ENCODE measurements around the gene TMEM182.

The TMEM182 gene

GRCh38 chr2:102801858-102802699 lies 40.2 kb downstream of the TMEM182 start:
- no peak for DNase-seq (ENCODE audit: low spot score)

- DNase-seq (ENCODE audit: low spot score) = no peak
These were observed 41.4 kb downstream of the TMEM182 start for GRCh38 chr2:102803041-102803896.

- no peak for DNase-seq (ENCODE audit: low spot score)
These were observed 42.0 kb downstream of the TMEM182 start for GRCh38 chr2:102803897-102804217.

DNA sequence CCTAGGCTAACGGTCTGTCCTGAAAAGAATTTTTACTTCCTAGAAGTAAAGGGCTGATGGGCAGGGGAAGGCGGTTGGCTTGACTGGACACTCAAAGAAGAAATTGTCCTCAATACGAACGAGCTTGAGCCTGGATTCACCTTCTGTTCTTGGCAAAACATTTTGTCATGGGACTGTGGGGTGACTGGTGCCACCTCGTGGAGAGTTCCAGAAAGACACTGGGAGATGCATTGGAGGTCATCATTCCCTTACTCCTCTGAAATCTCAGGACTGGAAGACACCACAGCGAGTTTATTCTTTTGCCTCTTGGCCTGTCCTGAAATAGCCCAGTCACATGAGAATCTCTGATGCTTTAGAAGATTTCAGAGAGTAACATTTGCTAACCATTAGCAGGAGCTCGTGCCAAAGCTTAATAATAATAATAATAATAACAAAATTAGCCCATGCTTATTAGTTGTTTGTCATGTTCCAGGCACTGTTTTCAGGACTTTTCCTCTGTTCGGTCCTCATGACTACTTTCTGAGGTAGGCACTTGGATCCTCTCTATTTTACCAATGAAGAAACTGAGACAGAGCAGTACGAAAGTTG lies 44.5 kb downstream of the TMEM182 start:
- peak; percentile 65 for DNase-seq (ENCODE audit: low spot score)

GRCh38 chr2:102809291-102810189 lies 47.7 kb downstream of the TMEM182 start:
- DNase-seq (ENCODE audit: low spot score) = peak; percentile 43

DNA sequence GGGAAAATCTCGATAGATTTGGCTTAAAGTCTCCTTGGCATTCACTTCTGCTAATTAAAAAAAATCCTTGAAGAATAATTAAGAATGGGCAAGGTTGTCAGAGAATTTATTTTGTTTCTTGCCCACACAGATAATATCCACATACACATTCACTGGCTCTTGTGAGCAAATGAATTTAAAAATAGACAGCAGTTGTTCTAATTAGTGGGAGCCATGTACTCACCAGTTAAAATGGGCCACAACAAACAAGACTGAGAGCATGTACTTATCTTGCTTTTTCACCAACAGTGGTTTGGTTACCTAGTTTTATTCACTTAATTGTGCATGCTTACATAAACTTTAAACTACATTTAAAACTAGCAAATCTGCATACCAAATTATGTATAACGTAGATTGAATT lies 53.5 kb downstream of the TMEM182 start:
- no peak for DNase-seq (ENCODE audit: low spot score)

DNA sequence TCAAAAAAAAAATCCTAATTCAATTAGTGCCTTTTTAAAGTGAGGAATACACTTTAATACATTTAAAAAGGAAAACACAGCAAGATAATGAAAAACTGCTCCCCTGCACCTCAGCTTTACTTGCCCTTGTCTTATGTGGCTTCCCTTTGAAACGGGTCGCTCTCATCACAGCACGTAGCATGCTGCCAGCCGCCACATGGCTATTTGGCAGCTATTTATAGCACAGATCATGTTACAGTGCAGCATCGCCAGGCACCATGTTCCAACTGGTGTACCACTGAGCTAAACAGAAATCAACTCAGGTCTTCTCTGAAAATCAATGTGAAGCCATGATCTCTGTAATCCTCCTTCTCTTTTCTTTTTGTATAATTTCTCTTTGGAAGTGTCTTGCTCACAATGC lies 65.1 kb downstream of the TMEM182 start:
- DNase-seq (ENCODE audit: low spot score) = no peak

DNA sequence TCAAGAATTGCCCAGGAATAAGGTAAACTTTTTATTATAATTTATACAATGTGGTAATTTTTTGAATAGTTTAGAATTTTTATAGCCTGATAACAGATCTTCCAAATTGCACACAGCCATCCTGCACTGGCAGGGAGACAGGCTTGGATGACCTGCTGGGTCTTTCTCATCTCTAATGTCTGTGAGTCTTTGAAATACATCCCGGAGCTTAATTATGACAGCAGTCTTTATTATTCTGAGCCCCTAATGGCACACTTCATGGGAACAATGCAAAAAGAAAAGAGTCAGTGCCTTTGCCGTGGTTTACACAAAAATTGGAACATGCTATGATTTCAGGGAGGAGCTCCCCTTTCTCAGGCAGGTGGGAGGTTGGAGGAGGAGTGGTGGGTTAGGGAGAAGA lies 71.0 kb downstream of the TMEM182 start:
- DNase-seq (ENCODE audit: low spot score) = no peak

- DNase-seq (ENCODE audit: low spot score) = no peak
These were observed 72.9 kb downstream of the TMEM182 start for GRCh38 chr2:102834523-102835273.

DNA sequence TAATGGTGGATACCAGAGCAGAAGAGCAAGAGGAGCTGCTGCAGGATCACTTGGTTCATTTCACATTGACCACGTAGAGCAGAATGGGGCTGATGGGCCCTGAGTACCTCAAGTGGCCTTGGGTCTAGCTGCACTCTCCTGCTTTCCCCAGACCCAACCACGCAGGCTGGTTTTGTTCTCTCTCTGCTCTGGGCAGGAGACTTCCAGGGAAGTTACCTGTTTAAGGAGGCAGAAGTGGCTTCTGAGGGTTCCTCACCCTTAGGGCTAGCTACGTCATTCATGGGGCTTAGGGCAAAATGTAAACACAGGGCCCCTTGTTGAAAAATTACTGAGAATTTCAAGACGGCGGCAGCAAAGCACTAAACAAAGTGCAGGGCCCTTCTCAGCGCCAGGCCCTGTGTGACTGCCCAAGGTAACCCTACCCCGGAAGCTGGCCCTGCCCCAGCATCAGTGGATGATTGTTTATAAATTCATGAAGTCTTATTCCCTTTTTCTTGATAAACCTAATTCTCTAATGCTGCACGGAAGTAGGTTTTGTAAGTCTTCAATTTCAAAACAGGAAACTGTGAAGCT lies 75.9 kb downstream of the TMEM182 start:
- DNase-seq (ENCODE audit: low spot score) = no peak

- peak; percentile 49 for DNase-seq (ENCODE audit: low spot score)
These were observed 78.0 kb downstream of the TMEM182 start for GRCh38 chr2:102839668-102840388.

DNA sequence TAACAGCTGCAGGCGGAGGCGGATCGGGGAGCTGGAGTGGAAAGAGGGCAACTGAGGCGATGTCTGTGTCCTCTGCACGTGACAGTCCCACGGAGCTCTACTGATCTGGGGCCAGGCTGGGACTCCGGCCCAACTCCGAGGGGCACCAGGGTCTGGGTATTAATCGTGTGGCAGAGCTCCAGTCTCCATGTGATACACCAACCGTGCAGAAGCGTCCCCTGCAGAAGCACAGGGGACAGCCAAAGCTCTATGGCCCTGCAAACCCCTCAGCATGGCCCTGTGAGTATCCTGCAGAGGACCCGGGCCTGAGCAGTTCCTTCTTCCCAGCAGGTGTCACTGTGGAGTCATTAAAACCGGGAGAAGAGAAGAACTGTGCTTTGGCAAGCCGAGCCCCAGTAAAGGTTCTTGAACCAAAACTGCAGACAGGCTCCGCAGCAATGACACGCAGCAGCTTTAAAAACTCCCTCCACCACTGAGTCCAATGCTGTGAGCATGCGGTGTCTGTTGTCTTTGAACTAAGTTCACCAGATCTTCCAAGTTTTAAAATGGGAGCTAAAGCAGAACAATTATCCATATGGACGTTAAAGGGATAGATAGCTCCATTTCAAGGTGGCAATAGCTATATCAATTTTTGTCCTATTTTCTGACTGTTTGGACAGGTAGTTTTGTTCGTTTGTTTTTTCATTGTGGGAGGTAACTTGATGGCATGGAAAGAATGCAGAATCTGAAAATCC lies 79.4 kb downstream of the TMEM182 start:
- DNase-seq (ENCODE audit: low spot score) = peak; percentile 8

DNA sequence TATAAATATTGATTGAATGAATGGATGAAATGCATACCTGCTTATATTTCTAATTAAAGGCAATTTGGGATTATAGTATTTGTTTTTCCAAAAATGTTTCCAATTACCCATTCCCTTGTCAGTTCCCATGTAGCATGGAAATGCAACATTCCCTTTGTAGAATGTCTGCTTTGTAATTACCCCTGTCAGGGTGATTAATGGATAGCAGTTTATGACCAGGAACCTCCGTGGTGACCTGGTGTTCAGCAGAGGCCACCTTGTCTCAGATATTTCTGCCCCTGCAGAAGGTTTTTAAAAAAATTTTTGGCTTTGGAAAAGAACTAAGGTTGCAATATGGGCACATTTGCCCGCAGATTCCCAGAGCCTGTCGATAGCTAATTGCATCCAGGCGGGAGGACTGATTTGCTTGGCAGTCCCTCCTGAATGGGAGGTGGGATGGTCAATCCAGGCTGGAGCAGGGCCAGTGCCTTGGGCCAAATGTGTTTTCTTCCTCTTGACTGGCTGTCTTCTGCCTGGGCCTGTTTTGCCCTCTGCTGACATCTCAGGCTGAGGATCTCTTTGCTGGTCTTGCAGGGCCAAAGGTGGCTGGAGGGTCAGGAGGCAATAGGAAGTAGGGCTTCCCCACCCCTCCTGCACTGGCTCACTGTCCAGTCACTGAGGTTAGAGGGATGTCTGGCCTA lies 82.1 kb downstream of the TMEM182 start:
- no peak for DNase-seq (ENCODE audit: low spot score)

GRCh38 chr2:102844911-102845310 lies 83.1 kb downstream of the TMEM182 start:
- no peak for DNase-seq (ENCODE audit: low spot score)

- DNase-seq (ENCODE audit: low spot score) = no peak
These were observed 86.6 kb downstream of the TMEM182 start for GRCh38 chr2:102848366-102848839.

DNA sequence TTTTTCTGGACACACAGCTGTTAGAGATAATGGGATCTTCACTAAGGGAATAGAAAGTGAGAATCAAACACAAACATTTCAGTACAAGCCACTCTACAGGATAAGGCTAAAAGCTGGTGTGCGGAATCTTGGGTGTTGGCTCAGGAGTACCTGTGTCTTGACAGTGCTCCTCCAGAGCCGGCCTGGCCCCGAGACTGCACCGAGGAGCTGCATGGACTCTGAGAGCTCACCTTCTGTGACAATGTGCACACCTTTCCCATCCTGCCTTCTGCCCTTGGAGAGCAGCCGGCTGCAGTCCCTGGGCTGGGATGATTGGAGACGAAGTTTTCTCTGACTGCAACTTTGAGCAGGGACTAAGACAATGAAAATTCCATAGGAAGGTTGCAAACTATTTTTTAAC lies 89.1 kb downstream of the TMEM182 start:
- no peak for DNase-seq (ENCODE audit: low spot score)

- DNase-seq (ENCODE audit: low spot score) = no peak
These were observed 91.0 kb downstream of the TMEM182 start for GRCh38 chr2:102852867-102853266.

All from RKO (cell line).